Upper lobe of left lung (tissue), 4 donors: Measurements from ENCODE around the gene CAPN12.

Experiments
- EP300 ChIP-seq, 4 donors: sonication (generic); formaldehyde crosslinking; IDR thresholded peaks; one replicate each; pipeline ENCODE4 v1.5.1; 2017; ENCODE audit warnings: antibody characterized with exemption in 4 of 4, control low read depth in 2 of 4
- POLR2A ChIP-seq, 4 donors: fragments of 450-650 bp; IDR thresholded peaks; one replicate each; pipeline ENCODE4 v1.5.1; 2016 to 2017; ENCODE audit warnings: antibody characterized with exemption in 4 of 4, mild to moderate bottlenecking in 2 of 4
- TF ChIP-seq, protein P1 (sequence below), 6 experiments: fragments of 450-650 bp in 4 of 6; fragments of 200-600 bp in 2 of 6; sonication (generic) in 2 of 6; IDR thresholded peaks; one replicate each; pipeline ENCODE4 v1.5.1; 2016 to 2019; ENCODE audit warnings: antibody characterized with exemption in 6 of 6

- TF ChIP-seq, protein P1, sequence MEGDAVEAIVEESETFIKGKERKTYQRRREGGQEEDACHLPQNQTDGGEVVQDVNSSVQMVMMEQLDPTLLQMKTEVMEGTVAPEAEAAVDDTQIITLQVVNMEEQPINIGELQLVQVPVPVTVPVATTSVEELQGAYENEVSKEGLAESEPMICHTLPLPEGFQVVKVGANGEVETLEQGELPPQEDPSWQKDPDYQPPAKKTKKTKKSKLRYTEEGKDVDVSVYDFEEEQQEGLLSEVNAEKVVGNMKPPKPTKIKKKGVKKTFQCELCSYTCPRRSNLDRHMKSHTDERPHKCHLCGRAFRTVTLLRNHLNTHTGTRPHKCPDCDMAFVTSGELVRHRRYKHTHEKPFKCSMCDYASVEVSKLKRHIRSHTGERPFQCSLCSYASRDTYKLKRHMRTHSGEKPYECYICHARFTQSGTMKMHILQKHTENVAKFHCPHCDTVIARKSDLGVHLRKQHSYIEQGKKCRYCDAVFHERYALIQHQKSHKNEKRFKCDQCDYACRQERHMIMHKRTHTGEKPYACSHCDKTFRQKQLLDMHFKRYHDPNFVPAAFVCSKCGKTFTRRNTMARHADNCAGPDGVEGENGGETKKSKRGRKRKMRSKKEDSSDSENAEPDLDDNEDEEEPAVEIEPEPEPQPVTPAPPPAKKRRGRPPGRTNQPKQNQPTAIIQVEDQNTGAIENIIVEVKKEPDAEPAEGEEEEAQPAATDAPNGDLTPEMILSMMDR (IDR thresholded peaks at IDR 0.05): no peak
- TF ChIP-seq POLR2A (IDR thresholded peaks at IDR 0.05): no peak
- TF ChIP-seq EP300 (IDR thresholded peaks at IDR 0.05): no peak
These were observed 49.4 kb upstream of the CAPN12 start for GRCh38 chr19:38793671-38794070.
